ENCODE measurements around the gene VPS11.
A peak's percentile ranks its signal among the peaks of the same experiment; 100 is the strongest.
"Not testable (repeated sequence)": the region's sequence is repeated elsewhere in the genome, so short reads cannot be mapped to it uniquely, and the experiment has no call there.

VPS11 gene

GRCh38 chr11:119067371-119068222 is at the start of gene VPS11:
TSS of gene VPS11 (plus strand) at chr11:119067818. CDS start at chr11:119067824, 6 bp downstream.
- peak; percentile 98 for DNase-seq (ENCODE audit: low spot score)

- peak; percentile 92 for DNase-seq (ENCODE audit: low spot score)
These were observed 49.3 kb upstream of the VPS11 start, which contains the start of the genes RPS25 and TRAPPC4 for GRCh38 chr11:119018074-119018938. TSS of gene RPS25 (minus strand) at chr11:119018343. CDS start at chr11:119018284, 59 bp downstream. TSS of gene TRAPPC4 (plus strand) at chr11:119018766. CDS start at chr11:119018796, 30 bp downstream.

DNA sequence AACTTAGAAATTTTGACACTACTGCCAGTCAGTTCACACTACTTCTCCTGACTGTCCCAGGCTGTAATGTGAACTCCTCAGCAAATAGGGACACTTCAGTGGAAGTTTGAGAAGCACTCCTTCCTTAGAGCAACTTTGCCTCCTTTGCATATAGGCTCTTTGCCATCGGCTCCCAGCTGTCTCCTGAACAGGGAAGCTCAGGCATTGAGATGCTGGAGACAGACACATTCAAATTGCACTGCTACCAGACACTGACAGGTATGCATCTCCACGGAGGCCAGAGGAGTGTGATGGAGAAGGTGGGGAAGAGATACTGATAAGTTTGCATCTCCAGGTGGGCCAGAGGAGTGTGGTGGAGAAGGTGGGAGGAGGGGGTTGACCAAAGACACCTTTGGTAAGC is 47.6 kb upstream of the VPS11 start:
- DNase-seq (ENCODE audit: low spot score), result no peak

- DNase-seq (ENCODE audit: low spot score), result no peak
These were observed 46.0 kb upstream of the VPS11 start for GRCh38 chr11:119021631-119022030.

GRCh38 chr11:119023741-119024140 is 43.9 kb upstream of the VPS11 start:
- no peak for DNase-seq (ENCODE audit: low spot score)

DNA sequence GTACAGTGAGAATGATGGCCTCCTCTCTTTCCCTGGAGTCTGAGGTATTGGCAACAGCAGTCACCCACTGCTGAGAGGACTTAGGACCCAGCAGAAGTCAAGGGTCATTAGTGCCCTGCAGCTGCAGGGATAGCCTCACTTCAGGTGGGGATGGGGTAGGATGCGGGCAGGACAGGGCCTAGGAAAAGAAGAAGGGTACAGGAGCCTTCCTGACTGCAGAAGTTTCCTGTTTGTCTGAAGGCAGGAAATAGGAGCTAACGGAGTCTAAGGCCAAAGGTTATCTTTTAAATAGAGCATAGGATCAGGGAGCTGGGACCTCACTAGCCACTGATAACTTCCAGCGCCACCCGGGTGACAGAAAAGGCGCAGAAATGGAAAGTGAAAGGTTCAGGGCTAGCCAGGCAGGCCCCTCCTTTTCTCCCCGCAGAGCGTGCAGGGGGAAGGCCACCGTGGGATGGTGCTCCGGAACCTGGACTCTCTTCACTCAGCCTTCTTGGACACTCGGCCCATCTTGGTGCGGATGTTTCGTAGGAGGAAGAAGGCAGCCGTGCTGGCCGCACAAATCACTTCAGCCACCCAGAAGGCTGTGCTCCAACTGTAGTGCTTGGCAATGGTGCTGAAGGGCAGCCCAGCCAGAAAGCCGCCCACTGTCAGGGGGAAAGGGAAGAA is 43.1 kb upstream of the VPS11 start:
- DNase-seq (ENCODE audit: low spot score), result no peak

DNA sequence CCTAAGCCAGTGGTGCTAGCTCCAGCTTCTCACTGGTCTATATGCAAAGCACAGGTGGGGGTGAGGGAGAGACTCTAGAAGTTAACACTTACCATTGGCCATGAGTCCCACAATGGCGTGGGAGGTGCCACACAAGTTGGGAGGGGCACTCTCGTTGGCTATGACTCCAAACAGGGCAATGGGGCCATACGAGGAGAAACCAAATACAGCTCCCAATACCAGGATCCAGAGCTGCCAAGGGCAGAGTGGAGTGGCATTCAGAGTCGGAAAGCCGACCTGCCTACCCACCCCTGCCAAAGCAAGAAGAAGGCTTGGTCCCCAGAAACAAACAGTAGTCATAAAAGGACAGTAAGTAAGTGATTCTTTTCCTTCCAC is 42.5 kb upstream of the VPS11 start:
- no peak for DNase-seq (ENCODE audit: low spot score)

- no peak for DNase-seq (ENCODE audit: low spot score)
These were observed 42.1 kb upstream of the VPS11 start for GRCh38 chr11:119025541-119025940.

DNA sequence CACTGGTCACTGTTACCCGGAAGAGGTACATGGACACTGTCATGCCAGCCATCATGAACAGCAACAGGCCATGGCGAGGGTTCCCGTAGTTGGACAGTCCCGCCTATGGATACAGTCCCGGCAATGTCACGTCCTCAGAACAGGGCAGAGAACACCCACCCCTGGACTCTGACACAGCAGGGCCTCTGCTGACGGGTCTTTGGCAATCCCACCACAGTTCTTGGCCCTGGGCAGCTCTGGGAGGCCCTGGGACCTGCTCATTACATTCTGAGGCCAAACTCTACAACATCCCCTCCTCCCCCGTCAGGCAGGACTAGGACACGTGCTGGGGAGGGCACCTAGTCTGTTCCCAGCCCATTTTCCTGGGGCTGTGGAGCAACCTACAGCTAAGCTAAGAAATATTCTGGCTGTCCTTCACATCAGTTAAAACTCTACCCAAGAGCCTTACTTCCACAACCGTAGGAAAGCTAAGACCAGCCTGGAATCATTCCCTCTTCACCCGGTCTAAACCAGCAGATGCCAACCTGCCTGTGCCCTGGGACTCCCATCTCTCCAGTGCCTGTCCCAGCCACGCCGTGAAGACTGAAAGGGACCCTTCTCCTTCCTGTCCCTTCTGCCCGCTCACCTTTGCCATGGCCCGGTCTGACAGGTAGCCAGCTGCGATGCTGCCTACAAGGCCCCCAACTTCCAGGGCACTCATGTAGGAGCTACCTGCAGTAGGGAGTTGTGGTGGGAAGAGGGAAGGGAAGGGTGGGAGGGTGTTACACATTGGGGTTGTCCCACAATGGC is 41.4 kb upstream of the VPS11 start:
- no peak for DNase-seq (ENCODE audit: low spot score)

- DNase-seq (ENCODE audit: low spot score), result no peak
These were observed 40.6 kb upstream of the VPS11 start for GRCh38 chr11:119026970-119027369.

GRCh38 chr11:119027561-119028345 is 39.9 kb upstream of the VPS11 start:
- no peak for DNase-seq (ENCODE audit: low spot score)

GRCh38 chr11:119028346-119029068 is 39.1 kb upstream of the VPS11 start:
- DNase-seq (ENCODE audit: low spot score), result no peak

DNA sequence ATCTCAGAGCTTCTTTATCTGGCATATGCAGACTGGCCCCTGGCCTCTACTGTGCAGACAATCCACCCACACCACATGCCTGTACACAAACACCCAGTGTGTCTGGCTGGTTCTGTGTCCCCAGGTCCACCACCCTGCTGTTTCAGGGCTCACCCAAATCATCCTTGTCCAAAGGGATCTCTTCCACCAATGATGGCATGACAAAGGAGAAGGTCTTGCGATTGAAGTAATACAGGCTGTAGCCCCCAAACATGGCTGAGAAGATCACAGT is 38.6 kb upstream of the VPS11 start:
- no peak for DNase-seq (ENCODE audit: low spot score)

GRCh38 chr11:119029340-119030028 is 38.1 kb upstream of the VPS11 start:
- peak; percentile 42 for DNase-seq (ENCODE audit: low spot score)

- DNase-seq (ENCODE audit: low spot score), result no peak
These were observed 37.6 kb upstream of the VPS11 start for GRCh38 chr11:119030029-119030328.

- DNase-seq (ENCODE audit: low spot score), result peak; percentile 97
These were observed 37.1 kb upstream of the VPS11 start, which contains the start of gene SLC37A4 for GRCh38 chr11:119030329-119031047. TSS of gene SLC37A4 (minus strand) at chr11:119030877.

GRCh38 chr11:119031912-119032280 is 35.7 kb upstream of the VPS11 start:
- DNase-seq (ENCODE audit: low spot score), result no peak

DNA sequence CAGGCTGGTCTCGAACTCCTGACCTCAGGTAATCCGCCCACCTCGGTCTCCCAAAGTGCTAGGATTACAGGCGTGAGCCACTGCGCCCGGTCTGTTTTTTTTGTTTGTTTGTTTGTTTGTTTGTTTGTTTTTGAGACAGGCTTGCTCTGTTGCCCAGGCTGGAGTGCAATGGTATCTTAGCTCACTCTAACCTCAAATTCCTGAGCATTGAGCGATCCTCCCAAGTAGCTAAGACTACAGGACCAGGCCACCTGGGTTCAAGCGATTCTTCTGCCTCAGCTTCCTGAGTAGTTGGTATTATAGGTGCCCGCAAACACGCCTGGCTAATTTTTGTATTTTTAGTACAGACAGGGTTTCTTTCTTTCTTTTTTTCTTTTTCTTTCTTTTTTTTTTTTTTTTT is 34.2 kb upstream of the VPS11 start:
- DNase-seq (ENCODE audit: low spot score), result not testable (repeated sequence)

DNA sequence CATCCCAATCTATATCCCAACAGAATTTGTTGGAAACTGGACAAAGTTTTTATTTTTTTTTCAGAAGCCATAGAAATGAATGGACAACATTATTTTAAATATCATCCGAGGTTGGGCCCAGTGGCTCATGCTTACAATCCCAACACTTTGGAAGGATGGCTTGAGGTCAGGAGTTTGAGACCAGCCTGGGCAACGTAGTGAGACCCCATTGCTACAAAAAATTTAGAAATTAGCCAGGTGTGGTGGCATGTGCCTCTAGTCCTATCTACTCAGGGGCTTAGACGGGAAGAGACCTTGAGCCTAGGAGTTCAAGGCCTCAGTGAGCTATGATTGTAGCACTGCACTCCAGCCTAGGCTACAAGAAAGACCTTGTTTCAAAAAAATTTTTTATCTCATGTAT is 32.8 kb upstream of the VPS11 start:
- no peak for DNase-seq (ENCODE audit: low spot score)

Data from D341Med (cell line).